ENCODE data around the gene TOR1A.

- TF ChIP-seq ATF3 (IDR thresholded peaks at IDR 0.05) (no peak), CTCF (IDR thresholded peaks at IDR 0.05 in 2 of 3, conservative IDR thresholded peaks at IDR 0.05 in 1 of 3; ENCODE audit: borderline replicate concordance in 1 of 3, insufficient read depth in 1 of 3, low read depth in 2 of 3, low read length in 2 of 3) (no peak), JUND (IDR thresholded peaks at IDR 0.05) (no peak), ZNF274 (IDR thresholded peaks at IDR 0.05; ENCODE audit: low read depth, low read length) (no peak), SP1 (IDR thresholded peaks at IDR 0.05; ENCODE audit: low read depth) (no peak), SIN3A (IDR thresholded peaks at IDR 0.05; ENCODE audit: low read depth) (no peak), RAD21 (IDR thresholded peaks at IDR 0.05; ENCODE audit: low read depth) (no peak), EZH2phosphoT487 (IDR thresholded peaks at IDR 0.05; ENCODE audit: borderline replicate concordance) (no peak), YY1 (IDR thresholded peaks at IDR 0.05; ENCODE audit: extremely low read depth, insufficient replicate concordance, low read depth, low read length) (no peak), POLR2AphosphoS5 (IDR thresholded peaks at IDR 0.05; ENCODE audit: low read depth, low read length) (no peak), POLR2A (IDR thresholded peaks at IDR 0.05; ENCODE audit: borderline replicate concordance, extremely low read depth, insufficient read depth, insufficient read length) (no peak), EGR1 (IDR thresholded peaks at IDR 0.05; ENCODE audit: low read depth) (no peak)
Observed at GRCh38 chr9:129863059-129863690, 39.2 kb upstream of the TOR1A start.
